HepG2 (cell line): ENCODE results near the gene SERPINF2. TPM values are rescaled to one million over a fixed set of nuclear protein-coding genes. Genes with fewer than 3 reads are reported as not detected.

ENCODE experiments used
- ARNT2 ChIP-seq: sonication (generic); formaldehyde crosslinking; IDR thresholded peaks from 2 replicates; pipeline ENCODE4 v1.8.0; 2022; ENCODE audit warnings: mild to moderate bottlenecking, low read depth, missing genetic modification reagents, moderate library complexity
- GRHL1 ChIP-seq: sonication (generic); formaldehyde crosslinking; conservative IDR thresholded peaks from 2 replicates; pipeline ENCODE4 v1.8.0; 2022; ENCODE audit warnings: missing genetic modification reagents
- HCFC1 ChIP-seq: fragments of 150-350 bp; IDR thresholded peaks from 2 replicates; pipeline ENCODE4 v1.6.1; 2014; ENCODE audit warnings: low read depth, low read length
- KDM5B ChIP-seq: sonication (generic); formaldehyde crosslinking; IDR thresholded peaks from 2 replicates; pipeline ENCODE4 v1.4.0; 2020; ENCODE audit warnings: missing genetic modification reagents, mild to moderate bottlenecking, borderline replicate concordance
- KLF16 ChIP-seq, 2 experiments: sonication (generic) in 1 of 2; formaldehyde crosslinking in 1 of 2; IDR thresholded peaks; 2 replicates each; pipeline versions ENCODE4 v1.6.1 to v1.8.0; 2016 to 2023; ENCODE audit warnings: missing genetic modification reagents in 2 of 2, missing compliant biosample characterization in 1 of 2
- MTF2 ChIP-seq: sonication (generic); formaldehyde crosslinking; IDR thresholded peaks from 2 replicates; pipeline ENCODE4 v1.5.0; 2020; ENCODE audit warnings: missing genetic modification reagents, borderline replicate concordance
- MYPOP ChIP-seq: sonication (generic); formaldehyde crosslinking; IDR thresholded peaks from 2 replicates; pipeline ENCODE4 v1.8.1; 2023; ENCODE audit warnings: mild to moderate bottlenecking, moderate library complexity, missing genetic modification reagents
- SPEN ChIP-seq: sonication (generic); formaldehyde crosslinking; IDR thresholded peaks from 2 replicates; pipeline ENCODE4 v1.5.1; 2020; ENCODE audit warnings: low read depth, mild to moderate bottlenecking, missing genetic modification reagents
- TARDBP ChIP-seq: sonication (generic); formaldehyde crosslinking; IDR thresholded peaks from 2 replicates; pipeline ENCODE4 v1.8.0; 2022; ENCODE audit warnings: mild to moderate bottlenecking, missing genetic modification reagents
- U2AF2 ChIP-seq: fragments of 200-400 bp; formaldehyde crosslinking; IDR thresholded peaks from 2 replicates; pipeline ENCODE4 v1.6.1; 2017; ENCODE audit warnings: low read depth, mild to moderate bottlenecking, low read length
- ZNF142 ChIP-seq: sonication (generic); formaldehyde crosslinking; IDR thresholded peaks from 2 replicates; pipeline ENCODE4 v1.4.0; 2020; ENCODE audit warnings: missing genetic modification reagents
- ZNF510 ChIP-seq: sonication (generic); formaldehyde crosslinking; IDR thresholded peaks from 2 replicates; pipeline ENCODE4 v1.4.0; 2020; ENCODE audit warnings: low read depth, mild to moderate bottlenecking, missing genetic modification reagents
- ZNF619 ChIP-seq: sonication (generic); formaldehyde crosslinking; IDR thresholded peaks from 2 replicates; pipeline ENCODE4 v1.4.0; 2020; ENCODE audit warnings: mild to moderate bottlenecking, missing genetic modification reagents
- ZNF639 ChIP-seq: conservative IDR thresholded peaks from 2 replicates; pipeline ENCODE4 v1.6.1; 2018; ENCODE audit warnings: missing genetic modification reagents
- ZNF691 ChIP-seq: sonication (generic); formaldehyde crosslinking; IDR thresholded peaks from 2 replicates; pipeline ENCODE4 v1.4.0; 2020; ENCODE audit warnings: missing genetic modification reagents, low read depth, mild to moderate bottlenecking, borderline replicate concordance
- ZNF883 ChIP-seq: sonication (generic); formaldehyde crosslinking; IDR thresholded peaks from 2 replicates; pipeline ENCODE4 v1.5.1; 2020; ENCODE audit warnings: mild to moderate bottlenecking, missing genetic modification reagents; ENCODE audit errors: not compliant biosample characterization
- ZNF891 ChIP-seq: sonication (generic); formaldehyde crosslinking; IDR thresholded peaks from 2 replicates; pipeline ENCODE4 v1.5.0; 2020; ENCODE audit warnings: mild to moderate bottlenecking, missing genetic modification reagents
- ZSCAN21 ChIP-seq: sonication (generic); formaldehyde crosslinking; IDR thresholded peaks from 2 replicates; pipeline ENCODE4 v1.8.0; 2022; ENCODE audit warnings: mild to moderate bottlenecking, missing genetic modification reagents, moderate library complexity, borderline replicate concordance
- polyA plus RNA-seq, 8 experiments: library from polyadenylated mRNA; depleted of rRNA in 3 of 8; stranded (reverse) in 7 of 8; unstranded in 1 of 8; fragments of >200 nt; fragmentation: Illumina TruSeq in 4 of 8; extraction: Trizol in 4 of 8; gene quantifications; 2 replicates each; pipeline versions ENCODE4 v1.2.1 to v1.2.3, GENCODE V29; 2011 to 2016; ENCODE audit warnings: low read depth in 4 of 8, missing spikeins in 1 of 8, mixed read lengths in 1 of 8; ENCODE audit not compliant: insufficient read depth in 1 of 8
- total RNA-seq, 5 experiments: library from RNA; depleted of rRNA; stranded (reverse); fragments of >200 nt; fragmentation: Illumina TruSeq; extraction: Trizol; gene quantifications; 2 replicates each; pipeline ENCODE4 v1.2.3, GENCODE V29; 2016; ENCODE audit warnings: low read depth in 1 of 5

SERPINF2 gene
- total and polyA plus RNA-seq, 2 of the 13 experiments (the other 11 are each of a cell fraction or from before 2014, with no cell fraction given) = 309 to 548 TPM

- TF ChIP-seq ZNF883 (CRISPR knock-in tag) (no peak), ZSCAN21 (CRISPR knock-in tag) (peak; percentile 63; the same call in 1 of the 2 replicates), MTF2 (CRISPR knock-in tag) (no peak; the same call in 1 of the 2 replicates), MYPOP (CRISPR knock-in tag) (no peak), ZNF142 (CRISPR knock-in tag) (0 out of 2 replicates have a peak, but pooled peaks have one; percentile 68), ZNF891 (no peak), ZNF691 (CRISPR knock-in tag) (no peak), KDM5B (CRISPR knock-in tag) (0 out of 2 replicates have a peak, but pooled peaks have one; percentile 5), U2AF2 (no peak), ZNF619 (CRISPR knock-in tag) (no peak), SPEN (no peak; the same call in 1 of the 2 replicates), KLF16 (CRISPR knock-in tag; IDR thresholded peaks at IDR 0.05) (no peak), TARDBP (CRISPR knock-in tag) (no peak), HCFC1 (no peak), GRHL1 (CRISPR knock-in tag) (no peak), ARNT2 (CRISPR knock-in tag) (0 out of 2 replicates have a peak, but pooled peaks have one; percentile 20), ZNF510 (CRISPR knock-in tag) (no peak), ZNF639 (no peak)
Measured at GRCh38 chr17:1762233-1762900, 19.7 kb downstream of the SERPINF2 start (continued).
